Measurements from ENCODE around the gene RAP1A.
A peak's percentile ranks its signal among the peaks of the same experiment; 100 is the strongest.

The RAP1A gene

DNA sequence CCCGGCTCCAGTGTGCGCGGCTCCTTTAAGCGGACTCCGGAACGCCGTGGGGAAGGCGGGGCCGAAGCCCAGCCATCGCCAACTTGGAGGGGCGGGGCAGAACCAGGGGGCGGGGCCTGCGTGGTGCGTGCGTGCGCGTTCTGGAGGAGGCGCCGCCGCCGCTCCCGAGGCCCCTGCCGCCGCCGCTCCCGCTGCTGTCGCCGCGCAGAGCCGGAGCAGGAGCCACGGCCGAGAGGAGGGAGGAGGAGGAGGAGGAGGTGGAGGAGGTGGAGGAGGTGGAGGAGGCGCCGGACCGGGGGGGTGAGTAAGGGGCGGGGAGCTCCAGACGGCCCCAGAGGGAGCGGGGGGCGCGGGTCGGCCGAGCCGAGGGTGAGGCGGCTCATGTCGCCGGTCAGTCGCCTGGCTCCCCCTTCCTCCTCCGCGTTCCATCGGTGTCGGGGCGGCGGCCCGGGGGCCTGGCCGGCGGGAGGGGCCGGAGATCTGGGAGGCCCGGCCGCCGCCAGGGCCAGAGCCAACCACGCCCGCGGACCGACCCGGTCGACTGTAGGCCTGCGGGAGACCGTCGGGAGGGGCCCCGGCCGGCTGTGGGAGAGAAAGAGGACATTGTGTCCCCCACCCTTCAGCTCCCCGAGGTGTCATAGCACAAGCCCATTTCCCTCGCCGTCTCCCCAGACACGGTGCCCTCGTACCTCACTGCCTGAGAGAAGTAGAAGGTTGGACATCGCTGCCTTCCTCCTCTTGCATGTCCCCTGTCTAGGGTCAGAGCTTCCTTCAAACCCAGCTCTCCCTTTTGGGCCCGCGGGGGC is at the start of gene RAP1A:
RAP1A (plus strand) TSS at position 155 of the 806 bp plus-strand sequence. CDS start 71,572 bp downstream, outside the sequence.
- DNase-seq: peak; percentile 45 to 86

DNA sequence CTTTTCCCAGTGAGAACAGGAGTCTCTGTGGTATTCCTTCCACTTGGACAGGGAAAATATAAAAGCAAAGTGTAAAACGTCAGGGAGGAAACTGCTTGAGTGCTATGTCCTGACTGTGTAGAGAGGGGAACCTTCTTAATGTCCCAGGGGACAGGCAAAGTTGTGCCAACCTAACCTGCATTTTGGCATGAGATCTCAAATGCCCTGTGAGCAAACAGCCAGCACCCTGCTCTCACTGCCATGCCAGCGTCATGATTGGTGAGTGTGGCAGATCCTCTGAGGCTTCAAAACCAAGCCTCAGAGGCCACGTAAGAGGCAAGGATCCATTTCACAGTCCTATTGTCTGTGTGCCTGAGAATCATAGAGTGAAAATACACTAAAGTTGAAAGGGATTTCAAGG is 49.7 kb upstream of the RAP1A start:
- DNase-seq: no peak

DNA sequence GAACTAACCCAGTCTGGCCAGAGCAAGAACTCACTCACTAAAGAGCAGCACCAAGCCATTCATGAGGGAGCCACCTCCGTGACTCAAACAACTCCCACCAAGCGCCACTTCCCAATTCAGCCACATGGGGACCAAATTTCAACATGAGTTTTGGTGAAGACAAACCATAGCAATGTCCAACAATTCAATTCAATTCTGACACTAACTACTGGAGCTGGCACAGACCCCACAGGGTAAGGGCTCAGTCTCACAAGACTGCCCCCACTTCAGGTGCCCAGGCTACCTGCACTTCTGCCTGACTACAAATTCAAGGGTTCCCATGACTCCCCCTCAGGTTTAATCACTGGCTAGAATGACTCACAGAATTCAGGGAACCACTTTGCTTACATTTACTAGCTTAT is 48.8 kb upstream of the RAP1A start:
- DNase-seq: no peak

DNA sequence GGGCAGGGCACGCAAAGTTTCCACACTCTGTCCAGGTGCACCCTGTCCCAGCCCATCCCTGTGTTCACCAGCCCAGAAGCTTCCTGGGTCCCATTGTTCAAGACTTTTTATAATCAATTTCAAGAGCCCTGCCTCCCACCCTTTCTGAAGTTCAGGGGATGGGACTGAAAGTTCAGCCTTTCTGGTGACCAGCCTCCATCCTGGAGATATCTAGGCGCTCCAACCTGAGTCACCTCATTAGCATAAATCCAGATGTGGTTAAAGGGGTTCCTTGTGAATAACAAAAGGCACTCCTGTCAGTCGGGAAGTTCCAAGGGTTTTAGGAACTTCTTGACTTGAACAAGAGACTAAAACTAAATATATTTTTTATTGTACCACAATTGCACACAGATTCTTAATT is 48.4 kb upstream of the RAP1A start:
- DNase-seq: no peak

DNA sequence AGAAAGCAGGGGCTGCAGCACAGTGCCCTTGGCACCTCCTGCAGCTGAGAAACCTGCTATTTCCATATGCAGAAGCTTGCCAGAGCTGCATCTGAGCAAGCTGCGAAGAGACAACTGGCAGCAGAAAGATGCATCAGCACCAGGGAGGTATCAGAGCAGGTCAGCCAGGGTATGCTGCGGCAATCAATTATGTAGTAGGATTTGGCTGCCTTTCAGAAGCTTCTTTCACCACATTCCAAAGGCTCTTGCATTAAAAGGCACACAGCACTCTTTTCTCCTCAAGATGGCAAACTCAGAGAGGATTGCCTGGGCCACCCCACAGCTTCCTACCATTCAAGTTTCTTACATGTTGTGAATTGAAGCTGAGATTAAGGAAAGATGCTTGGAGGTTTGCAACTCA is 47.6 kb upstream of the RAP1A start:
- no peak for DNase-seq

DNA sequence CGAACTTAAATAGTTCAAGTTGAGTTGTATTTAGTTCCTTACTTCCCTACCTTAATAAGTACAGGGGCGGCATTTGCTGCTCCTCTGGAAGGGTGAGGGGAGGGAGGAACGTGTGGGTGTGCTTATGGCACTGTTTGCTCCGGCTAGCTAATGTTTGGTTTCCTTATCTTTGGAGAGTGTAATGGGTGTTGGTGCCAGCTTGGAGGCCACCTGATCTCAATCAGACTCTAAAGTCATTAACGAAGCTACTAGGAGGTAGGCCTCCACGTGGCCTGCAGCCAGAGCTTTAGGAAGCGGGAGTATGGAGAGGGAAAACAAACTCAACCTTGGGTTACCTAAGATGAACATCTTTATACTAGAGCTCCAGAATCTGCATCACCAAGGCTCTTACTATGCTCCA is 43.0 kb upstream of the RAP1A start:
- no peak for DNase-seq

DNA sequence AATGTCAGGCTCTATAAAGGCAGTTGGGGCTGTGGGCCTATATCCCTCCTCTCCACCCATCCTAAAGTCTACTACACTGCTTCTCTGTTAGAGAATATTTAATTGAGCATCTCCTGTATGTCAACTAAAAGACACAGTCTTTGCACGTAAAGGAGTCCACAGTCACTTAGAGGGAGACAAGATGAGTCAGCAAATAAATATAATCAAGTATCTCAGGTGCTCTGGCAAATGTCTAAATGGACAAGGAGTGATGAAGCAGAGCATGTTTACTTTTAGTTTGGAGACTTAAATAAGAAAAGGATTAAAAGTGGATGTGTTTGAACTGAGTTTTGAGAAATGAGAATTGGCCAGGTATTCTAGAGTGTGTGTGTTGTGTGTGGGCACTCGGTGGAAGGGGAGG is 41.8 kb upstream of the RAP1A start:
- no peak for DNase-seq

DNA sequence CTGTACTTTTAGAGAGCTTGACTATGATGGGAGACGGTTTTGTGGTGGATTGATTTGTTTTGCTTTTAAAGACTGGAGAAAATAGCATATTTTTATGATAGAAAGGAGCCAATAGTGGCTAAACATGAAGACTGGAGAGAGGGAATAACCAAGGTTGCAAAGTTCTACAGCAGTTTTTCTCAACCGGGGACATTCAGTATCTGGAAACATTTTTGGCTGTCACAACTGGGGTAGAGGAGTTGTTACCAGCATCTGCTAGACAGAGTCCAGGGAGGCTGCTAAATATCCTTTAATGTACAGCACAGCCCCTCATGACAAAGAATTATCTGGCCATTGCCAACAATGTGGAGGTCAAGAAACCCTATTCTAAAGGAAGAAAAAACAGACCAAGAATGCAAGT is 38.4 kb upstream of the RAP1A start:
- DNase-seq: no peak

DNA sequence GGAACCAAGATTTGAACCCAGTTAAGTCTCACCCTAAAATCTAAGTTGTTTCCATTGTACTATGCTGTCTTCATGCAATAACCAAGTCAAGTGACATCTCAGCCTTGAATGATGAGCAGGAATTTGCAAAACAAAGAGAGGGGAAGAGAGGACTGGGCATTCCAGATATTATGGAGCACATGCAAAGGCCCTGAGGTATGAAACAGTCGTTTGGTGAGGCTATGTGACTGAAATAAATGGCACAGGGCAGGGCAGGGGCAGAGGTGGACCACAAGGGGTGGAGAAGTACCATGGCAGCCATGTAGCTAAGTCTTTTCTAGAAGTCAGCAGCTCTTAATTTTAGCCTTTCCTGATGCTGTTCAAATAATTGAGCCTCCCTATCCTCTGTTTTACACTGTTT is 37.6 kb upstream of the RAP1A start:
- no peak for DNase-seq

DNA sequence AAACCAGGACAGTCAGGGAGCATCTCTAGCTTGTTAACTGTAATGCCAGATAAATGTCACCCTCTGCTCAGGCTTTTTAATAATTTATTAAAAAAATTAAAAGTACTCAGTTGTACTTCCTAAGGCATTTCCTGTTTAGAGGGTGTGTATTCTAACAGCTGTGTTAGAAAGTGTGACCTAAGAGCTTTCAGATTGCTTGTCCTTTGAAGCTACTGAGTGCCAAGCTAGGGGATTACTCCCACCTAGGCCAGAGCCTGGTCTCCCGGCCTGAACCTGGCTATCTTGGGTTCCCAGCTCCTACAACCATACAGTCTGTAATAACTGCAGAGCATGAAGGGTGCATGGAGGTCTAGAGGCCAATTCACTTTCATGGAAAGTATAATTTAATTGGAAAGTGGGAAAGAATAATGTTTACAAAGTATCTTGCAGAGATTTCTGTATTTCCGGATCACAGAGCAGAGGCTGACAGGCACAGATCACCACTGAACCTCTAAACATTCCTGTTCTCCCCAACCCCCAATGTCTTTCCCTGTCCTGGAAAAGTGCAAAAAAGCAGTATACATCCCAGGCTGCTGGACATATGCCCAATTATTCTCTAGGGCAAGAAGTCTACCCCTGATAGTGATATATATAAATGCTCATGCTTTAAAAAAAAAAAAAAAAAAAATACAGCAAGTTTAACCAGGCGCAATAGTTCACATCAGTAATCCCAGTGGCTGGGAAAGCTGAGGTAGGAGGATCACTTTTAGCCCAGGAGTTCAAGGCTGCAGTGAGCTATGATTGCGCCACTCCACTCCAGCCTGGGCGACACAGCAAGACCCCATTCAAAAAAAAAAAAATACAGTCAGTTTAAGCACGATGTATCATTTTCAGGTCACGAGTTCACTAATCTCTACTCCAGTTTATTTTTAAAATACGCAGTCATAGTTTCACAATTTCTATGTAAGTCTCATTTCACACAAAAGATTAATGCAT is 36.7 kb upstream of the RAP1A start:
- DNase-seq: no peak

DNA sequence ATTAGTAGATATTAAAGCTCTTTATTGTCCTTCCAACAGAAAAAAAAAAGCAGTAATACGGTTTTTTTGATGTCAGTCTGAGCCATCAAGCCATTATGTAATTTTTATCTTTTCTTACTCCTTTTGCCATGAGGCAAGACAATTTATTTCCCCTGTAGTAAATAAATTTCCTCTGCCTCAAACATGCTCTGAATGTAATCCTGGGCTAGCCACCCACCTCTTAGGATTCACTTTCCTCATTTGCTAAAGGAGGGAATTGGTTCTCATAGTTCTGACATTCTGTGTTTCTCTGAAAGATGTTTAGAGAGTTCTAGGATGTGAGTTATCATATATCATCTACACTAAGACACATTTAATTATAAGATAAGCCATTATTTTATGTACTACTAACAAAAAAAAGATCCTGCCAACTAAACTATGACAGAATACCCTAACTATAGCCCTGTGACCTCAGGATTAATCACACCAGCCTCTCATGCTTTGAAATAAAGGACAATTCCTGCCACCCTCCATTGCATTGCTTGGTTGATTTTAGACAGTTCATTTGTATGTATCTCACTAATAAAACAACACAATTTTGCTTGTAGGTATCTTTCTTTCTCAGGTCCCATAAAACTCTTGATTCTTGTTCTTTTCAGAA is 34.0 kb upstream of the RAP1A start:
- no peak for DNase-seq

DNA sequence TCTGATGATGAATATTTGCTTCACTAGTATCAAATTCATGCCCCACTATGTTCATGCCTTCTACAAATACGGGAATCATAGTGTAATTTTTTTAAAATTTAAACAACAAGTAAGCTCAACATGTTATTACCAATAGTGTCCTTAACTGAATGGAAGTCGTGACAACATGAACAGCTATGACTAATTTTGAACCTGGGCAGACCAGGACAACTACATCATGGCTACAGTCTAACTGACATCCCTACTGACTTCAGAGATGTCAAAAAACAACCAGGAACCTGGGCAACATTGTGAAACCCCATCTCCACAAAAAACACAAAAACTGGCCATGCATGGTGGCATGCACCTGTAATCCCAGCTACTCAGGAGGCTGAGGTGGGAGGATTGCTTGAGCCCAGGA is 33.5 kb upstream of the RAP1A start:
- DNase-seq: no peak

DNA sequence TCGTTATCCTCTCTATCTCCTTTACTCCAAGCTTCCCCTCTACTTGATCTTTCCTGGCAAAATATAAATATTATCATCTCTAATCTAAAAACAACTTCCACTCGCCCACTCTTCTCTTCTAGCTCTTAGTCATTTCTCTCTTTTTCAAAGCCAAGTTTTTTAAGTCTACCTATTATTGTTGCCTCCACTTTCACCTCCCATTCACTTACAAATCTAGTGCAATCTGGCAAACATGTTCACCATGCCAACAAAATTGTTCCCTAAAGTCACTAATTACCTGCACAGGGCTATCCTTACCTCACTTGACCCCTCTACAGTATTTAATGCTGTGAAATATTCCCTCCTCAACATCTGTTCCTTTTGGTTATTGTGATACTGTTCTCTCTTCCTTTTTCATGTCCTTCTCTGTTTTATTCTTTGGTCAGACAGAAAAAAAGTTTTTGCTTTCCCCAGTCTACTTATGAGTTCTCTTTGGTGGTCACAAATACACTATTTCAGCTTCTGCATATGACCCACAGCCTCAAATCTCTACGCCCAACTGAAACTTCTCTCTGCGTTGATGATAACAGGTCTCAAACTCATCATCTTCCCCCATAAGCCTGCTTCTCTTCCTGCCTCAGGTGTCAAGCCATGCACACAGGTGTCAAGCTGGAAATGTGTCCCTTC is 31.9 kb upstream of the RAP1A start:
- DNase-seq: no peak

DNA sequence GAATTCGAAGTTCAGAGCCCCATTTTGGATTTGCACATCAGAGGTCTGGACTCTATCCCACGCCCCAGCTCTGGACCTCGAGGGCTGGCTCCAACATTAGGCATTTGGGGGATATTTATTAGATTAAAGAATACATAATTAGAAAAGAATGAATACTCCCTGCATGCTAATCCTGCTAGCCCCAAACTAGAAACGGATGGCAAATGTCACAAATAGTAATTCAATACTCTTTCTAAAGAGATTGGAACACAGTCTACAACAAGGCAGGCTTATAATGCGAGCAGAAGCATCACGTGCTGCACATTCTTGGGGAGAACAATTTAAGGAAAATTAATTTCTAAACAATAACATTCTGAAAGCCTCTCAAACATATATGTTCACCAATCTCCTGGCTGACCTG is 27.7 kb upstream of the RAP1A start:
- DNase-seq: no peak

DNA sequence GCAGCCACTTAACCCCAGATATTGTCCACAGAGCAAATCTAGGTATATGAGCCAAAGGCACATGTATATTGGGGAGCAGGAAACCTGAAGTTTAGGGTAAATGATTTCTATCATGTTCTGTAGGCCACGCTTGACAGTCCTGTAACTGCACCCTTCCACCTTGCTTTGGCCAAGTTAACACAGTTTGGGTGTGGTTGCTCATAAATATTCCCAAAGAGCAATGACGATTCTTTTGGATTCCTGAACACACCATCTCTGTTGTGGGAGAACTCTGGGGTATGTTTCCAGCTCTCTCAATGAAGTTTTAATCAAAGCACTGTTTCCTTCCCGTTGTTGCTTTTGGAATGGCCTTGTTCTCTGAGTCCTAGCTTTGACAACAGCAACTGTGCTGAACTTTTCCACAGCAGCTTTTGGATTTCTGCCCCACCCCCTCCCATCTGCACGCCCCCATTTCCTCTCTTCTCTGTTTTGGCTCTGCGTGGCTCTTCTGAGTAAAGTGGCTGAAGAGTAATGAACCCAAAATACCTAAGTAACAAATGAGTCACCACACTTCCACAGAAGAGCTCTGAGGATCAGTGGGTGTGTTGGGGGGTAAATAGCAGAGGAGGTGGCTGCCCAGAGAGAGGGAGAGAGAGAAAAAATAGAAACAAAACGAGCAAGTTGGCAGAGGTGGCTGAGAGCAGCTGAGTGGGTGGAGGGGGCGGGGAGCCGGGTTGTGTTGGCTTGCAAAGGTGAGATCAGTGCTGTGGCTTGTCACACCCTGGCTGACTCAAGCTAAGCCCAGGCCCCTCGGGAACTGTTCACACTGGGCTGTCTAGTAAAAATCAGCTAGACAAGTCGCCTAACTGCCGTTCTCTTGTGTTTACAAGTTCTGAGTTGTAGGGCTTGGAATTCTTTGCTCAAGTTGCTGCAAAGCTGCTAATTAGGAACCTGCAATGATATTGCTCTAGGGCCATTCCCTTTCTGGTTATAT is 26.9 kb upstream of the RAP1A start:
- DNase-seq: peak in 1 of 2 experiments; percentile 31

DNA sequence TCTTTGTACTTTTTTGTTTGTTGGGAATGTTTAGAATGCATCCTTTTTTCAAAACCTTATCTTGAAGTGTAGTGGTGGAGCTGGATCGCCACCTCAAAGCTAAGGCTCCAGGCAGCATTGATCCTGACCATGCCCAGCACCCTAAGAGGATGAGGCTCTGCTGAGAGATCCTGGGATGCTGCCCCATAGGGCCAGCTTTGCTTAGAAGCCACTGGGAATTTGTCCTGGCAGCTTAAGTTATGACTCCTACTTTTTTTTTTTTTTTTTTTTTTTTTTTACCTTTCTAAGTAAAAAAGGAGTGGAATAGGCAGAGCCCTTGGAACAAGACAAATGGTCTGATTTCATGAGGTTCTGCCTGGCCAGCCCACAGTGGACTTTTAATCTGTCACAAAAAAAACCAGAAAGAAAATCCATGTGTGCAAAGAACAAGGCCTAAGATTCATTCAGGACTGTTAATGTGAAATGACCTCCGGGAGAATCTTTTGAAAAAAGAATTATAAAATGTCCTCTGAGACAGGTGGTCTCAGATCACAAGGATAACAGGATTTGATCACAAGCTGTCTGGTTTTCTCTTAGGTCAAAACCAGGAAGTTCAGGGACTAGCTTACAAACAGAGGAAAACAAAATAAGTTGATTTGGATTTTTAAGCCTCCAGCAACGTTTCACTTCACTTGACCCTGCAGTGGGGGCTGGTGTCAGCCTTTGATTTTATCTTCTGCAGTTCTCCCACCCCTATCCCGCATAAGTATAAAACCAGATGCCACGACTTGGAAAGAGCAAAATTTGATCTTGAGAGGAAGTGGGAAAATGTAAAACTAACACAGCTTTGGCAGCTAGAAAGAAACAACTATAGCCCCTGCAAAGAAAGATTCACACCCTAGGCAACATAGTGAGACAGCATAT is 25.9 kb upstream of the RAP1A start:
- peak in 1 of 2 experiments; percentile 40 for DNase-seq

DNA sequence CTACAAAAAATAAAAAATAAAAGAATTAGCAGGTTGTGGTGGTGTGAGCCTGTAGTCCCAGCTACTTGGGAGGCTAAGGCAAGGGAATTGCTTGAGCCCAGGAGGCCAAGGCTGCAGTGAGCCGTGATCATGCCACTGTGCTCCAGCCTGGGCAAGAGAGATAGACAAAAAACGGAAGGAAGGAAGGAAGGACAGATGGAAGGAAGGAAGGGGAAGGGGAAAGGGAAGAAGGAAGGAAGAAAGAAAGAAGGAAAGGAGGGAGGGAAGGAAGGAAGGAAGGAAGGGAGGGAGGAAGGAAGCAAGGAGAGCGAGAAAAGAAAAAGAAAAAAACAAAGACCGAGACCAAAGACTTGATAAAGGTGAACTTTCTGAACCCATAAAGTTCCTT is 25.3 kb upstream of the RAP1A start:
- no peak for DNase-seq

DNA sequence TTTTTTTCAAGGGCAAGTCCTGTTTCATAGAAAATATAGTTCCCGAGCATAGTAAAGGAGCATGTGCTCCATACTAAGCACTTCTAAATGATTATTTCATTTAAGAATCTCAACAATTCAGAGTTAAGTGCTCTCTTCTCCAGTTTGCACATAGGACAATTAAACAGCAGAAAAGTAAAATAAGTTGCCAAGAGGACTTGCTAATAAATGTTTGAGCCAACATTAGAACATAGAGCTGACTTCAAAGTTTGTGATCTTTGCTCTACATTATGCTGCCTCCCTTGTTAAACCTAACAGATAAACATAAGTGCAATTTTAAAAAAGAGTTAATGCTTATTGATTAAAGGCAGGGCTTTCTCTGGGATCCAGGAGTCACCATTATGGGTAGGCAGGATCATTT is 23.8 kb upstream of the RAP1A start:
- DNase-seq: no peak

DNA sequence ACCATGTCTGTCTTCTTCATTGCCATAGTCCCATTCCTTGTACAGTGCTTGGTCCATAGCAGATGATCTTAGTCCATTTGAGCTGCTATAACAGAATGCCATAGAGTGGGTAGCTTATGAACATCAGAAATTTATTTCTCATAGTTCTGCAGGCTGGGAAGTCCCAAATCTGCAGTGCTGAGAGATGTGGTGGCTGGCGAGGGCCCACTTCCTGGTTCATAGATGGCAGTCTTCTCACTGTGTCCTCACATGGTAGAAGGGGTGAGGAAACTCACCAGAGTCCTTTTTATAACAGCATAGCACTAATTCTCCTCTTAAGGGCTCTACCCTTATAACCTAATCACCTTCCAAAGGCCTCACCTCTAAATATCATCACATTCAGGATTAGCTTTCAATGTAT is 23.1 kb upstream of the RAP1A start:
- no peak for DNase-seq

DNA sequence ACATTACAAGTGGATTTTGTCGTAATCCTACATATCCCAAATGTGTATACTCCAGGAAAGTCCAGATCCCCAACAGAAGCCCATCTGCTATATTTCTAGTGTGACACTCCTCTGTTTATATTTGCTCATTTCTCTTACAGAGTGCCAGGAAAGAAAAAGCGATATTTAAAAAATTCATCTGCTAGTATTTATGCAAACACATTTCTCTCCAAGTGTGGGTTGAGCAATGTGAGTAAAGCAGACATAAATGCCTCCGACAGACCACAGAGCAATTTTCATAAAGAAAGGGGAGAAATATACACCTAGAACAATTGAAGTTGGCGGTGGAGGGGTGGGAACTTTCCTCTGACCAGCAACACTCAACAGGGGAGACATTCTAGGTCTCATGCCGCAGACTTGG is 22.2 kb upstream of the RAP1A start:
- no peak for DNase-seq

DNA sequence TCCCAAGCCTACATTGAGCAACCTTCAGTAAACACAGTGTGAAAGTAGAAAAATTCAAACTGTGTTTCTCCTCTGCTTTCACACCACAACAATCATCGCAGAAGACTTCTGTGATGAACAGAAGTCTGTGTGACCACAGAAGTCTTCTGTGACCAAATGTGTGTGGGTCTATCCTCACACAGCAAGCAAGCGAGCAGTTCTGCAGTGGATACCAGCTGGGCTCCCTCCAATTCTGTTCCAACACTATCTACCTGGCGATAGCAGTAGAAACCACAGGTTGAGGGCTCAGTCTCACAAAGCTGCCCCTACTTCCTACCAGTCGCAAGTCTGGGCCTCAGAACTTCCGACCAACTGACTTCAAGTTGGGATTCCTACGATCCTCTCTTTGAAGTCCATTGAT is 21.0 kb upstream of the RAP1A start:
- no peak for DNase-seq

All from NCI-H524 (cell line).